ENCODE results near the gene GCC2.

GRCh38 chr2:108458082-108458481, 9.1 kb downstream of the GCC2 start:
- TF ChIP-seq SIN3A (IDR thresholded peaks at IDR 0.05; ENCODE audit: borderline replicate concordance, low read depth, low read length) (no peak), FOXM1 (IDR thresholded peaks at IDR 0.05; ENCODE audit: low read depth) (no peak), RCOR1 (IDR thresholded peaks at IDR 0.05; ENCODE audit: low read length) (no peak), ELF1 (IDR thresholded peaks at IDR 0.05) (no peak), CTCF (IDR thresholded peaks at IDR 0.05) (no peak)

Data from SK-N-SH (cell line).